HL-60 (cell line): Measurements from ENCODE around the gene DHFR.

ENCODE experiments used
- GABPA ChIP-seq: IDR thresholded peaks from 2 replicates; pipeline ENCODE4 v1.6.1; 2012; ENCODE audit warnings: low read depth
- POLR2AphosphoS5 ChIP-seq: IDR thresholded peaks from 2 replicates; pipeline ENCODE4 v1.6.1; 2012; ENCODE audit warnings: low read depth
- TF ChIP-seq, protein P1 (sequence below): IDR thresholded peaks from one replicate; pipeline ENCODE4 v1.5.1; 2011; ENCODE audit warnings: low read length, control low read depth, inconsistent platforms; ENCODE audit not compliant: insufficient read depth
- TF ChIP-seq, protein P2 (sequence below): IDR thresholded peaks from 2 replicates; pipeline ENCODE4 v1.6.1; 2012; ENCODE audit warnings: low read depth; ENCODE audit not compliant: insufficient replicate concordance

DNA sequence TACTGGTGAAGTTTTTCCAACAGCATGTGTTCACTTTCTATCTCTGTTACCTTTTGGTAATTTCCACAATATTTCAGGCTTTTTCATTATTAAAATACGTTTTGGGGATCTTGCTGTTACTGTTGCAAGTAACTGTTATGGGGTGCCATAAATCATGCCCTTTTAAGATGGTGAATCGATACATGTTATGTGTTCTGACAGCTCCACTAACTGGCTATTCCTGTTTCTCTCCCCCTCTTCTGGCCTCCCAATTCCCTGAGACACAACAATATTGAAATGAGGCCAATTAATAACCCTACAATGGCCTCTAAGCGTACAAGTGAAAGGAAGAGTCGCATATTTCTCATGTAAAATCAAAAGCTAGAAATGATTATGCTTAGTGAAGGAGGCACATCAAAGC, 13.4 kb downstream of the DHFR start:
- TF ChIP-seq, protein P1, sequence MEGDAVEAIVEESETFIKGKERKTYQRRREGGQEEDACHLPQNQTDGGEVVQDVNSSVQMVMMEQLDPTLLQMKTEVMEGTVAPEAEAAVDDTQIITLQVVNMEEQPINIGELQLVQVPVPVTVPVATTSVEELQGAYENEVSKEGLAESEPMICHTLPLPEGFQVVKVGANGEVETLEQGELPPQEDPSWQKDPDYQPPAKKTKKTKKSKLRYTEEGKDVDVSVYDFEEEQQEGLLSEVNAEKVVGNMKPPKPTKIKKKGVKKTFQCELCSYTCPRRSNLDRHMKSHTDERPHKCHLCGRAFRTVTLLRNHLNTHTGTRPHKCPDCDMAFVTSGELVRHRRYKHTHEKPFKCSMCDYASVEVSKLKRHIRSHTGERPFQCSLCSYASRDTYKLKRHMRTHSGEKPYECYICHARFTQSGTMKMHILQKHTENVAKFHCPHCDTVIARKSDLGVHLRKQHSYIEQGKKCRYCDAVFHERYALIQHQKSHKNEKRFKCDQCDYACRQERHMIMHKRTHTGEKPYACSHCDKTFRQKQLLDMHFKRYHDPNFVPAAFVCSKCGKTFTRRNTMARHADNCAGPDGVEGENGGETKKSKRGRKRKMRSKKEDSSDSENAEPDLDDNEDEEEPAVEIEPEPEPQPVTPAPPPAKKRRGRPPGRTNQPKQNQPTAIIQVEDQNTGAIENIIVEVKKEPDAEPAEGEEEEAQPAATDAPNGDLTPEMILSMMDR, result no peak
- no peak for TF ChIP-seq POLR2AphosphoS5
- no peak for TF ChIP-seq GABPA
- TF ChIP-seq, protein P2, sequence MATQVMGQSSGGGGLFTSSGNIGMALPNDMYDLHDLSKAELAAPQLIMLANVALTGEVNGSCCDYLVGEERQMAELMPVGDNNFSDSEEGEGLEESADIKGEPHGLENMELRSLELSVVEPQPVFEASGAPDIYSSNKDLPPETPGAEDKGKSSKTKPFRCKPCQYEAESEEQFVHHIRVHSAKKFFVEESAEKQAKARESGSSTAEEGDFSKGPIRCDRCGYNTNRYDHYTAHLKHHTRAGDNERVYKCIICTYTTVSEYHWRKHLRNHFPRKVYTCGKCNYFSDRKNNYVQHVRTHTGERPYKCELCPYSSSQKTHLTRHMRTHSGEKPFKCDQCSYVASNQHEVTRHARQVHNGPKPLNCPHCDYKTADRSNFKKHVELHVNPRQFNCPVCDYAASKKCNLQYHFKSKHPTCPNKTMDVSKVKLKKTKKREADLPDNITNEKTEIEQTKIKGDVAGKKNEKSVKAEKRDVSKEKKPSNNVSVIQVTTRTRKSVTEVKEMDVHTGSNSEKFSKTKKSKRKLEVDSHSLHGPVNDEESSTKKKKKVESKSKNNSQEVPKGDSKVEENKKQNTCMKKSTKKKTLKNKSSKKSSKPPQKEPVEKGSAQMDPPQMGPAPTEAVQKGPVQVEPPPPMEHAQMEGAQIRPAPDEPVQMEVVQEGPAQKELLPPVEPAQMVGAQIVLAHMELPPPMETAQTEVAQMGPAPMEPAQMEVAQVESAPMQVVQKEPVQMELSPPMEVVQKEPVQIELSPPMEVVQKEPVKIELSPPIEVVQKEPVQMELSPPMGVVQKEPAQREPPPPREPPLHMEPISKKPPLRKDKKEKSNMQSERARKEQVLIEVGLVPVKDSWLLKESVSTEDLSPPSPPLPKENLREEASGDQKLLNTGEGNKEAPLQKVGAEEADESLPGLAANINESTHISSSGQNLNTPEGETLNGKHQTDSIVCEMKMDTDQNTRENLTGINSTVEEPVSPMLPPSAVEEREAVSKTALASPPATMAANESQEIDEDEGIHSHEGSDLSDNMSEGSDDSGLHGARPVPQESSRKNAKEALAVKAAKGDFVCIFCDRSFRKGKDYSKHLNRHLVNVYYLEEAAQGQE, result no peak
